GM21515 (cell line): Measurements from ENCODE around the gene SLC10A2.
"Not testable (repeated sequence)": the region's sequence is repeated elsewhere in the genome, so short reads cannot be mapped to it uniquely, and the experiment has no call there.

Experiments
- ATAC-seq: cut with Tn5 transposase; IDR thresholded peaks from one replicate; pipeline ENCODE4 v1.9.1; 2021; ENCODE audit not compliant: unreplicated experiment

The SLC10A2 gene, protein sequence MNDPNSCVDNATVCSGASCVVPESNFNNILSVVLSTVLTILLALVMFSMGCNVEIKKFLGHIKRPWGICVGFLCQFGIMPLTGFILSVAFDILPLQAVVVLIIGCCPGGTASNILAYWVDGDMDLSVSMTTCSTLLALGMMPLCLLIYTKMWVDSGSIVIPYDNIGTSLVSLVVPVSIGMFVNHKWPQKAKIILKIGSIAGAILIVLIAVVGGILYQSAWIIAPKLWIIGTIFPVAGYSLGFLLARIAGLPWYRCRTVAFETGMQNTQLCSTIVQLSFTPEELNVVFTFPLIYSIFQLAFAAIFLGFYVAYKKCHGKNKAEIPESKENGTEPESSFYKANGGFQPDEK

DNA sequence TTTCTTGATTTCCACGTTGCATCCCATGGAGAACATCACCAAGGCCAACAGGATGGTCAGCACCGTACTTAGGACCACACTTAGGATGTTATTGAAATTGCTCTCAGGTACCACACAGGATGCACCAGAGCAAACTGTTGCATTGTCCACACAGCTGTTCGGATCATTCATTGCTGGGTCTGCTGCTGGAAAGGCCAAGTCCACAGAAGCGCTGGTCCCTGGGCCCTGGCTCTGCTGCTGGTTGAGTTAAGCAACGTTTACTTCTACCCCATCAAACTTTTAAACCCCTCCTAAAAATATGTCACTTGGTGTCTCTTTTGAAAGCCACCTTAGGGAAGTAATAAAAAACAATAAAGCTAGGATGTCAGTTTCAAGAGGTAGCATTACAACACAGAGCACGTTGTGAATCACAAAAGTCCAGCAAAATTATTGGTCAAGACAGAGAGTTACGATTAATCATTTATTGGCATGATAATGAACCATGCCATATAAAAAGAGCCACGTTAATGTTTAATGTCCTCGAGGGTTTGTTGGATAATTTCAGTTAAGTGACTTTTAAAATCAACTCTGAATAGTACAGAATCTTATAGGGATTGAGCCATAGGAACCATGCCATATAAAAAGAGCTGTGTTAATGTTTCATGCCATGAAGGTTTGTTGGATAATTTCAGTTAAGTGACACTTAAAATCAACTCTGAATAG lies at the start of gene SLC10A2:
TSS of gene SLC10A2 (minus strand) at position 339 of the 702 bp plus-strand sequence. CDS start at position 171, 168 bp downstream.
- no peak for ATAC-seq

DNA sequence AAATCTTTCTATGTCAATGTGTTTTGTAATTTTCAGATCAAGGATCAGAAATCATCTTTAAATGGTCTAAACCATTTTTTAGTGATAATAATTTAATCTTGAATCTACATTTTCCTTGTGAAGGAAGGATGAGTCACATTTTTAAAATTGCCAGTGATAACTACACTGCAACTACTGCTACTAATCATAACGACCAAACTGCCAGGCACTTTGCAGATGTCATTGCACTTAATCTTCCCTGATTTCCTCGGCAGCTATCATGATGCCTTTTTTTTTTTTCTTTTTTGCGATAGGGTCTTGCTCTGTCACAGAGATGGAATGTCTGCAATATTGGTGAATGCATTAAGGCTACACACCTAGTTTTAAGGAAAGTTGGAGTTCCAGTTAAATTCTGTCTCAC lies 41.4 kb upstream of the SLC10A2 start:
- ATAC-seq = no peak

DNA sequence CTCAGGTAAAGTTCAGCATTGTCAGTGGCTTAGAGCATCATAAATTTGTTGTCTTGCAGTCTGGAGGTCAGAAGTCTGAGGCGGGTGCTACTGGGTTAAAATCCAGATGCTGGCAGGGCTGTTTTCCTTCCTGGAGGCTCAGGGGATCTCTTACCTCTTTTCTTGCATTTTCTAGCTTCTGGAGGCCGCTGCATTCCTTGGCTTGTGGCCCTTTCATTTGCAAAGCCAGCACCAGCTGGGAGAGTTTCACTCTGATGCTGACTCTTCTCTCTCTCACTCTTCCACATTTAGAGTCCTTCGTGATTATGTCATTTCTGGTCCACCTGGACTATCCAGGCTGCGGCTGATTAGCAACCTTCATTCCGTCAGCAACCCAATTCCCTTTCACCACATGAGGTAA lies 38.1 kb upstream of the SLC10A2 start:
- no peak for ATAC-seq

DNA sequence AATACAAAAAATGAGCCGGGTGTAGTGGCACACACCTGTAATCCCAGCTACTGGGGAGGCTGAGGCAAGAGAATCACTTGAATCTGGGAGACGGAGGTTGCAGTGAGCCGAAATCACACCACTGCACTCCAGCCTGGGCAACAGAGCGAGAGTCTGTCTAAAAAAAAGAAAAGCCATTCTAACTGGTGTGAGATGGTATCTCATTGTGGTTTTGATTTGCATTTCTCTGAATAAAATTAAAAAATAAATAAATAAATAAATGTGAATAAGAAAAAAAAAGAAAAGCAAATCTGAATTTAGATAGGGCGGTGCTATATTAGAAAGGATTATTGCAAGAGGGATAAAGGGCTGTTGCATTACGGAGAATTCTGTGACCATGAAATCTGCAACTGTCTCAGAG lies 37.2 kb upstream of the SLC10A2 start:
- ATAC-seq = not testable (repeated sequence)

DNA sequence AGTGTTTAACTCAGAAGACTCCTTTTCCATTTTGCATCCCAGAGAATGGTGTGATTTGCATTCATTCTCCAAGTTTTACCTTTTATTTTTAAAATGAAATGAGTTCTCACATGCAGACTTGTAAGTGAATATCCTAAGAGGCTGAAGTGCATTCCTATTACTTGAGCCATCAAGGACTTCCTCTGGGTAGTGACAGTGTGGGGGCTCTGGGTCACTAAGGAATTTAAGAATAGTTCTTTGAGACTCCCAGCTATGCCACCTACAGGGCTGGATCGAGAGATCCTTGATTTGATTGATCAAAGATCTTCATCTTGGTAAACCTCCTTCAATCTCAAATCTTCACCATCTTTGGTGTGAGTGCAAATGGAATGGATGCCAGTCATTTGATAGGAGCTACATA lies 36.3 kb upstream of the SLC10A2 start:
- no peak for ATAC-seq

DNA sequence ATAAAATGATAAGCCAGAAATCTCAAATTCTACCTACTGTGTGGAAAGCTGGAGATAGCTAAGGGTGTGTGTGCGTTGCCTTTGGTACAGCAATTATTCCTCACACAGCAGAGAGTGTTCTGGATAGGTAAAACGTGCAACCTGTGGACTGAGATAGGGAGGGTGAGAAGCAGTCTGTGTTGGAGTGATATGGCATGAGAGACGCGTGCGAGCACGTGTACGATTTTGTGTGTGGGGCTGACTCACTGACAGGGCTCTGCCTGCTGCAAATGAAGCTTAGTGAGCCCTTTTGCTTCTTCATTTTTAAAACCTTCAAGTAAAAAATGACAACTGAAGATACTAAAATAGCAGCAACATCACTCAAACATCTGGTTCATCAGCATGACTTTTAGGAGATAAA lies 35.7 kb upstream of the SLC10A2 start:
- no peak for ATAC-seq

DNA sequence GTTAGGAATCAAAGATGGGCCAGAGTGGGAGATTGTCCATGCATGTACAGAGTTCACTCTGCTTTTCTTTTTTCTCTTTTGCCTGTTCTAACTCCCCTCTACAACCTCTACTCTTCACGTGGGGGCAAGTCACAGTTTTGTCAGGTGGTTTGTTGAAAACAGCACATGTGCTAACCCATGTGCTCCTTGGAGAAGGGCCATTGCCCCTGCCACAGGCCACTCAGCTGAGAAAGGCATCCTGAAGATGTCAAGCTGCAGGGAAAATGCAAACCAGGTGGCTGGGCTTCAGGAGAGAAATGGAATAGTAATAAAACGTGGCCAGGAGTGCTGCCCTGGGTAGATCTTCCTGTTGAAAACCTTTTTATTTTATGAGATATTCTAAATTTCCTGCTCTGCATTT lies 35.3 kb upstream of the SLC10A2 start:
- ATAC-seq = no peak

DNA sequence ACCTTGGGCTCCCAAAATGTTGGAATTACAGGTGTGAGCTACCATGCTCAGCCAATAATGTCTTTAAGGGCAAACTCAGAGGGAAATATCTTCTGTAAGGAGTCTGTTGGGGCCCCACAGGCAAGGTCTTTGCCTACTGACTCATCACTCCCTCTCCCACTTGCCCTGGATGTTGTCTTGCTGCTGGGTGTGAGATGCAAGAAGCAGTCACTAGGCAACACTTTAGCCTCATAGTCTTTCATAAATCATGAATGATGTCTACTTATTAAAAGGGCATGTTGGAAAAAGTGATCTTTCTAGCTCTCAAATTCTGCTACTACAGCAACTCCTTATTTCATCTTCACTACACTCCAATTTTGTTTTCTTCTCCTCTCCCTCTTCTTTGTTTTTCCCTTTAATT lies 34.6 kb upstream of the SLC10A2 start:
- no peak for ATAC-seq

DNA sequence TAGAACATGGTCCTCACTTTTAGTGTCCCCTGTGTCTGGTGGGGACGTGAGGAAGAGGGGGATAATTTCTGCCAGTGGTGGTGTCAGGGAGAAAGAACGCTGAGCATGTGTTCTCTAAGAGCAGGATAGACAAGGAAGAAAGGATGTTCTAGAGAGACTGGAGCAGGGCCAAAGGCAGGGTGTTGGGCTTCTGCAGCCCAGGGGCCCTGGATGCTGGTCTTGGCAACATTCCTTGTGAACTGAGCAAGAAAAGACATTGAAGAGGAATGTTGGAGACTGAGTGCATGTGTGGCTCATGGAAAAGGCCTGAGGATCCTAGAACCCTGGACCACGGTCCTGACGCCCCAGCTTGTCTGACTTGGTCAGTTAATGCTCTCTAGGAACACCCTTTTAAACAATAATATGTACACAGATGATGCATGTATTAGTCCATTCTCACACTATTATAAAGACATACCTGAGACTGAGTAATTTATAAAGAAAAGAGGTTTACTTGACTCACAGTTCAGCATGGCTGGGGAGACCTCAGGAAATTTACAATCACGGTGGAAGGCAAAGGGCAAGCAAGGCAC lies 33.6 kb upstream of the SLC10A2 start:
- ATAC-seq = no peak

DNA sequence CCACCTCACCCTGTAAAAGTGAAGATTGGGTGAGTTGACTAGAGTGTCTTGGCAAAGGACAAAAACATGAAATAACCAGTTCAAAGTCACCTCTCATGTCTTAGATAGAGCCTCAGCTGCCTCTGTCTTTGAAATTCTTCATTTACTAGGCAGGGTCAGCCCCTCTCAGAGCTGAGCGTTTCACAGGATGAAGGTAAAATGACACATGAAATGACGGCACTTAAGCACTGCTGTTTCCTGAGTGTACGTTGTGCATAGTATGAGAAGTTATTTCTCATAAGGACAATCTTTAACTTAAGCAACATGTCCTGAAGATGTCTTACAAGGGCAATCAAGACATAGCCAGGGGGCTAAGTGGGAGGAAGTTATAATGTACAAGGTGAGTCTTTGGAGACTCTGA lies 32.3 kb upstream of the SLC10A2 start:
- no peak for ATAC-seq

DNA sequence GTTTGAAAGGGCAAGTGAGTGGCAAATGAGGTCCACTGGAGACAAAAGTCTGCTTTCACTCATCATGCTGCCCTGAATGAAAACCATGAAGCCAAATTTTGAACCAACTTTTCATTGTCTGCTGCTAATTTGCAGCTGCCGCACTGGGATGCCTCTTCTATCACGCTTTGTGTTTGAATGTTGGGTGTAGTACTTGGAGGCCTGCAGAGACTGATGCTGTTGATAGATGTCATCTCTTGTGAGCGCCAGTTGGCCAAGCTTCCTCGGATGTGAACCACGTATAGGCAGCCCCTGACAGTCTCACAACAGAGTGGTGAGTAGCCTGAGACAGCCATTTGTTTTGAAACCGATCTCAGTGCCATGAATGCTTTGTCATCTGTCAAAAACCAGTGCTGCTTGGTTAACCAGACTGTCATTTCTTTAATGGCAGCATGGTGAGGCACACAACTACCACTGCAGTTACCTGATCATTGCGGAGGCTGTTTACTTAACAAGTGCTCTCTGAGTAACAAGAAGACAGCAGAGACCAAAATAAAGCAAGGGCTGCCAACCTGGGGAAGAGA lies 31.2 kb upstream of the SLC10A2 start:
- no peak for ATAC-seq

DNA sequence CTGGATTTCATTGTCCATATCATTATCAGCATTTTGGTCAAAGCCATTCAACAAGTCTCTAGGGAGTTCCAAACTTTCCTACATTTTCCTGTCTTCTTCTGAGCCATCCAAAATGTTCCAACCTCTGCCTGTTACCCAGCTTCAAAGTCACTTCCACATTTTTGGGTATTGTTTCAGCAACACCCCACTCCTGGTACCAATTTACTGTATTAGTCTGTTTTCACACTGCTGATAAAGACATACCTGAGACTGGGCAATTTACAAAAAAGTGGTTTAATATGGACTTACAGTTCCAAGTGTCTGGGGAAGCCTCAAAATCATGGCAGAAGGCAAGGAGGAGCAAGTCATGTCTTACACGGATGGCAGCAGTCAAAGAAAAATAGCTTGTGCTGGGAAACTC lies 27.4 kb upstream of the SLC10A2 start:
- not testable (repeated sequence) for ATAC-seq

DNA sequence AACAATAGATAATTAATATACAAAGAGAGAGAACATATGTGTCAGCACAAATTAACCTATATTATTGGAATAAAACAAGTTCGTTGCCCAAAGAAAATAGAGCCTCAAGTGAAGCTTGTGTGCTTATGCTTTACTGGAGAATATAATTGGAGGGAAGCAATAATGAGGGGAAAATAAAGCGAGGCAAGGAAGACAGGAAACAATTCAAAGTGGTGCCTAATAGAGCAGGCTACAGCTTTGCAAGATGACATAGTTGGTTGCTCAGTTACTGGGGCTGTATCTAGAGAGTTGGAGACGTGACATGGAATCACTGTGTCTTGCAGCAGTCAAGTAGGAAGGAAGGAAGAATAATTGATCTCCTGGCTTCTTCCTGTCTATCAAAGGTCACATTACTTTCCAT lies 21.1 kb upstream of the SLC10A2 start:
- ATAC-seq = no peak

DNA sequence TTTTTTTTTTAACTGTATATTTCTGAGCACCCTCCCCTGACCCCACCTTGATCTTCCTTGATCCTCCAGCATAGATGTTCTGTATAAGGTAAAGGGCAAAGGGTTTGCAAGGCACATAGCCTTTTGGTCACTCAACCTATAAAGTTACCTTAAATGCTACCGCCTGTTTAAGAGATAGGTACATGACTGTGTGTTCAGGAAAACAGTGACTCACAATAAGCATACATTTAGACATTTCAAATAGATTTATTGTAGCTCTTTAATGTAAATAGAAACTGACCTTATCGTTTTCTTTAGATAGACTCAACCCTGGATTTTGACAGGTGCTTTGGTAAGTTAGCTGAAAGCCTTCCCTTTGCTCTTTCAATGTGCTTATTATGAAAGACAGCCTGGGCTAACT lies 15.2 kb upstream of the SLC10A2 start:
- no peak for ATAC-seq

DNA sequence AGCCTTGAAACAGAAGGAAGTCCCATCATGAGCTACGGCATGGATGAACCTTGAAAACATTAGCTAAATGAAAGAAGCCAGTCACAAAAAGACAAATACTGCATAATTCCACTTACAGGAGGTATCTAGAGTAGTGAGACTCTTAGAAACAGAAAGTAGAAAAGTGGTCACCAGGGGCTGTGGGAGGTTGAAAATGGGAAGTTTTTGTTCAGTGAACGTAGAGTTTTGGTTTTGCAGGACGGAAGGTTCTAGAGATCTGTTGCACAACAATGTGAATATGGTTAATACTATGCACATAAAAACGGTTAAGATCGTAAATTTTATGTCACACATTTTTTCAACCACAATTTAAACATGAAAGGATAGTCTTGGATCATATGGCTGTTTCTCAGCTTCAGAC lies 11.9 kb upstream of the SLC10A2 start:
- ATAC-seq = peak; percentile 95

DNA sequence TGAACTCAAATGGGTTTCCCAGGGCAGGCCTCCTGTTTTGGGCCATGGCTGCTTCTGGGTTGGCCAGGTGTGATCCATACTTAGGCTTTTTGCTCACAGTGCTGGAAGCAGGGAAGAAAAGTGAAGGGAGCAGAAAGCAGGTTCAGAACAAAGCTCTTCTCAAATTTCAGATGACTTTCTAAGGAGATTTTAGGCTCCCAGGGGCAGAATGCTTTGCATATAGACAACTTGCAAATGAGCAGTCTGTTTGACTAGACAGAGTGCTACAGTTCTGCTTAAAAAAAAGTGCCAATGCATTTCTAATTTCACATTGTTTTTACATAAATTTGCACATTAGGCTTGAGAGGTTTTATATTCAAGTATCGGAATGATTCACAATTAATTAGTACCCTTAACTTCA lies 2.6 kb upstream of the SLC10A2 start:
- no peak for ATAC-seq

DNA sequence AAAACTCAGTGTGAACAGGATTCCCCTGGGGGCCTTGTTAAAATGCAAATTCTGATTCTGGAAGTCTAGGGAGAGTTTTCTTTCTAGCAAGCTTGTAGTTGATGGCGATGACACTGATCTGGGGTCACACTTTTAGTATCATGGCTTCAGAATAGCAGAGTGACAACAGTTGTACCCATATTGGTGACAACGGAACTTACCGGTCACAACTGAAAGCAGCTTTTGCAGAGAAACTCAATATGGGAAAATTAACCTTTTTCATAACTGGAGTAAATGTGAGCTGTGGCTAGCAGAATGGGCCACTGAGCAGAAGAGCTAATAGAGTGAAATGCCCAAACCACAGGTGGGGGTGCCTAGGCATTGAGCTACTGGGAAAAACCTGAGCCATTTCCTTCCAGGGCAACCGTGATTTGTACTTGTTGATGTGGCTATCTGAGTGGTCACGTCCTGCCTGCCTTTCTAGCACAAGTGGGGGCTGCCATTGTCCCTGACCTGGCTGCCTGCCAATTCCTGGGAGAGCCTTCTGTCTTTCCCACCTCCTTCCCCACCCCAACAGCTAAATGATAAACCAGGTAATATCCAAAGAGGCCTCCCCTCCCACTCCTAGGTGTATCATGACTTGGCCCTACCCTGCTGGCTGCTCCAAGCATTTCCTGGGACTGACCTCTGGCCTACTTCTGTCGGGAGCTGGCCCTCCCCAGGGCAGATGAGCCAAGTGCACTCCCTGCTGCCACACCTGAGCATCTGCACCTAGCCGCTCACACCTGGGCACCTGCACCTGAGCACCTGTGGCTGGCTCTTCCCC lies 1.7 kb upstream of the SLC10A2 start:
- peak; percentile 60 for ATAC-seq

DNA sequence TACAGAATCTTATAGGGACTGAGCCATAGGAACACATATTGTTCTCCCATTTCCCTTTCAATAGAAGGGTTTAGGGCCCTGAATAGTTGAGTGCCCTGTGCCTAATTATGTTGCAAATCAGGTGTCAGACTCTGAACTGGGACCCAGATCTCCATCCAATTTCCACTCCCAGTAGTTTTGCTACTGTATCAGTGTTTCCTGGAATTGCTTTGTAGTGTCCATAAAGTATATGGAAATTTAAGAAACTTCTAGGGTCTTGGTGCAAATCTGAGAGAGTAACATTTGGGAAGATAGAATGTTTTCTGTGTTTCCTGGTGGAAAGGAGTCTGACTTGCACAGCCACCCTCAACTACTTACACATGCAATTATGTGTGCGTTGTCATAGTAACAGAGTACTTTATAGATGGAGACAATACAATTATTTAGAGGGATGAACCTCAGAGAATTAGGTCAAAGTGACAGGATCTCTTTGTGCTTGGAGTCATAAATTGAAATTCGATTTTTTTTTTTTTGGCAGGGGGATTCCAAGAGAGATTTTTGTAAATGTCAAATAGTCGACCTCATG lies 646 bp upstream of the SLC10A2 start:
- no peak for ATAC-seq

DNA sequence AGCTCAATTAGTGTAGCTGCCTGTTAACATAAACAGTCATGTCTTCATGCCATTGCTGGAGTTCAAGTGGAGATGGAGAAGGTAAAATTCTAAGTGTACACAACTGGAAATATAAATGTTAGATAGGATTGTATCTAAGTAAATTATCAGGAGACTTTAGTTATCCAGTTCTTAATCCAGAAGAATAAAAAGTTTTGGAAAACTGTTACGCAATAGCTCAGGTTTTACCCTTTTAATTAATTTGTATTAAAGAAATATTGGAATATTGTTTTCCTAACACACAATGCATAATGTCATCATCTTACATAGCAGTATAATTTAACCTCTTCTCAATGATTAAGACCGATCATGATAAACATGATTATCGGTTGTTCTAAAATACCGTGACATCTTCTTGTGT lies 2.8 kb downstream of the SLC10A2 start:
- ATAC-seq = no peak

DNA sequence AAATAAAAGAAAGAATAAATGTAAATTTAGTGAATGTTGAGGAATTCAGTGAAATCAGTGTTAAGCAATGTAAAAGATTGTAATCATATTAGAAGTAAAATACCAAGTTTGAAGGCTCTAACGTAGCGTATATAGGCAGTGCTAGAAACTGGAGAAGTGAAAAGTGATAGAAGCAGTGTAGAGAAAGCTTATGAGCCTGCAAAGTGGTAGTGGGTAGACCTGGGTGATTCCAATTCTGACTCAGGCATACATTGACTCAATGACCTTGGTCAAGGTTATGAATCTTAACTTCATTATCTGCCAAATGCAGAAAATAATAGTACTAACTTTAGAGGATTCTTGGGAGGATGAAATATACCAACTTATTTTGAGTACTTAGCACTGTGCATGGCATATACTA lies 4.1 kb downstream of the SLC10A2 start:
- ATAC-seq = no peak

DNA sequence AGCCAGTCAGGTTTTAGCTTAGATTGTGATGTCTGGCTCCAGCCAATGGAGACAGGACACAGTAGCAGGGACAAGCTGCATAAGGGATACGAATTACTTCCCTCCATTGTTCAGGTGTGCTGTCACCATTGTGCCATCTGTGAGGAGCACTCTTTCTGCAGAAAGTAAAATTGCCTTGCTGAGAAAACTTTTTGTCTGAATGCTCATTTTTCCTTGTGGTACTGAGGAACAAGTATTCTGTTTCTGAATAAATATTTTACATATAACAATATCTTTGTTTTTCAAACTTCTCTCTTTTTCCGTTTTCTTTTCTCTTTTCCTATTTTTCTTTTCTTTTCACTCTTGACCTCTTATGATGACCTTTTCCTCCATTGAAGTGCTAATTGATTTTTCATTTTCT lies 10.2 kb downstream of the SLC10A2 start:
- no peak for ATAC-seq
